ENCODE measurements around the gene PBX1.

Gene PBX1

DNA sequence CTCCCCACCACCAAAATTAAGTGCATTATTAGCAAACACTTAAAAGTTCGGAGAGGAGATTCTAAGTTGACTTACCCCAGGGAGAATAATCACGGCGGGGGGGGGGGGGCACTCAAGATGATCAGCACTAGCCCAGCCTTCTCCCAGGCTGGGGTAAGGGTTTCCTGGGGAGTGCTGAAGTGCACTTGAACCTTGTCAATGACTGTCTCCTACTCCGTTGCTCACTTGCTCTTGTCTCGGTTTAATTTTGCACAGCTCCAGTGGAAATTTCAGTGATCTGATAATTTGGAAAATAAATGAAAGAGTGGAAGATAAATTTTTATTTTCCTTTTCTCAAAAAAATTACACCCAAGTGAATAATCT, 59.2 kb downstream of the PBX1 start:
- ATAC-seq (no peak), DNase-seq (no peak)

DNA sequence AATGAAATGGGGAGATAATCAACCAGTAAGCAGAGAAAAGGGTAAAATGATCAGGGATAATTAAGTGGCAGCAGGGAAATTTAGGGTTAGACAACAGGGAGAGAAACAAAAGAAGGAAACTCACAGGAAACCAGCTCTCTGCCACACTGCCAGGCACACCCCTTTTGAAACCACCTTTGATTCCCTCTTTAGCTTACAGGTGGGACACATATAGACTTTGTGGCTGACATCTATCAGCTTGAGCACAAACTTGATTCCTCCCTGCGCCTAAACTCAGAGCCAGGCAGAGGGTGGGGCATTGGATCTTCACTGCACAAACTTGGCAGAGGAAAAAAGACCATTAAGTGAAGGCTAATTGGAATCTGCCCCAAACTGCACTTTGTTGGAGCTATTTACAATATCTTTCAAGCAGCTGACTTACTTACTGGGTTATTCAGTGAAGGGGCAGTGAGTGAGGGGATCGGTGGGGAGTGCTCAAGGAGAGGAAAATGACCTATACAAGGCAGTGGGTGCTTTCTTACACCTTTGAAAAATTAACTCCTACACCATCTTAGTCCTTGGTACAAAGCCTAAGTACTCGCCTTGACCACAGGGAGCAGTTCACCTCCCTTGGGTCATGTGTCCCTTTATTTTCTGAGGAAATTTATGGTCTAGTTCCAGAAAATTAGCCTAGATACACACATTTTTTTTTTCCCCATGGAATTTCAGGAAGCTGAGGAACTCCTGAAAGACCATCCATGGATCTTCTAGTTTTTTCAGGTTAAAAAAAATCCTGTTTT, 60.2 kb downstream of the PBX1 start:
- DNase-seq (no peak), ATAC-seq (no peak)

GRCh38 chr1:164622068-164622845, 63.3 kb downstream of the PBX1 start:
- DNase-seq (no peak), ATAC-seq (no peak)

DNA sequence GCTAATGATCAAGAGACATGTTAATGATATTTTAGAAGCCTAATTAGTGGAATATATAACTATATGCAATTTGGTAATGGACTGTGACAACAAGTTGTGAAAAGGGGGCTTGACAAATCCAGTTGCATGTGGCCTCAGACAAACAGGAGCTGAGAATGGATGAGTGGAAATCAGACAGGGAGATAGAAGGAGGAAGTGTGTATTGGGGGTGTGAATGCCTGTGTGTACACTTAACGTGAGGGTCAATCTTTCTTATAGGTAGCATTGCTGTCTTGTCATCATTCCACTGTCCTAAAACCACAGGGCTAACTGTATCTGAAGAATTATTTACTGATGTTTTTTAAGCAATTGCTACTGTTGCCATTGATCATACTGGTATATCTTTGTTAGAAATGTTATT, 64.8 kb downstream of the PBX1 start:
- ATAC-seq: no peak
- no peak for DNase-seq

DNA sequence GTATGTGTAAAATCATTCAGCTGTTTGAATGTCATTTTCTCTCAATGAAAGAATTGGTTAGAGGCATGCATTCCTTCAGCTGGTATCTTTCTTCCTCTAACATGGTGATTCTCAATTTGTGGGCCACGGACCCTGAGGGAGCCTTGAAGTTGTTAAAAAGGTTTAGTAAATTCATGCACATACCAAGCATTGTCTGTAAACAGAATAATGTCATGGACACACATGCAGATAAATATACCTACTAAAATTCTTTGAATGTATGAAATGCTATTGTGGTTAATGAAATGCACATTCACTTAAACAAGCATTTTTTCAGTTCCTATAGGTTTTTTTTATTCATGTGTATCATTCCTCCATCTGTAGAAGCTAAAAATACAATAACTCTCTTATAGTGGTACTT, 65.4 kb downstream of the PBX1 start:
- DNase-seq (no peak), ATAC-seq (no peak)

DNA sequence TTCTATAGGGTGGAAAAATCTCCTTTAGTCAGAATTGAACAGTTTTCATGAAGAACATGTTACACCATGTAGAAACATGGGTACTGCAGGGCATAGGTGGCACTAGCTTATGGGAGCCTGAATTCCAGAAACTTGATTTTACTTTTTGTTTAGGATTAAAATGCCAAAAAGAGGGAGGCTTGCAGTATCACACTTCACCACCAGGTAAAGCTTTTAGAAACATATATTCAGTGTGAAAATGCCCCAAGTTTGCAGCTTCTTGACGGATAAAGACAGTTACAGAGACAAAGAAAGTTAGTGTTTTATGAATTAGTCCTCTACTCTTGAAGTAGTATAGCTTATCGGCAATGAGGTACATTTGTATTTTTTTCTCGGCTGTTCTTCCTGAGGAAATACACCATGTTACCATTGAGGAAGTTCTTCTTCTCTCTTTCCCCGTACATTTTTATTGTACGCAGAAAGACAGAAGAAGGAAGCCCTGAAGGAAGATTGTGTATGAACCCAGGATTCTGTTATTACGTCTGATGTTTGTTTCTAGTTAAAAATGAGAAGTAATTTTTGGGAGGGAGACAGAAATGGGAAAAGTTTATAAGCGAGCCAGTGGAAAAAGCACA, 66.1 kb downstream of the PBX1 start:
- no peak for ATAC-seq
- no peak for DNase-seq

GRCh38 chr1:164628772-164629171, 69.8 kb downstream of the PBX1 start:
- no peak for ATAC-seq
- DNase-seq: no peak

DNA sequence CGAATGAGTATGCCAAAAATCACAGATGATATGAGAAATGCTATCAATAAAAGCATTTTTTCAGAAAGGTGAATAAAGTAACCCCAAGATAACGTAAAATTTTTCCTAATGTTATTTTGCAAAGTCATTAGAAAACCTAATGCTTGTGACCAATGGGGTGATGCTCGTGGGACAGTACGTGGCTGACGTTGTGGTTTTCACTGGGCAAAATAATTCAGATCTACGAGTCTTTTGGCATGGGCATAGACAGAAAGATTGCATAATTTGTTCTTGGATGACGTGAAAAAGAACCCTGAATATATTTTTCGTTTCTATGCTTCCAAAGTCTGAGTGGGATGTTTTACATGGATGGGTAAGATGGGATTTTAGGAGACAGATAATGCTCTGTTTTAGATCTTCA, 71.0 kb downstream of the PBX1 start:
- ATAC-seq: no peak
- DNase-seq: no peak

- ATAC-seq (no peak), DNase-seq (no peak)
These were observed 71.8 kb downstream of the PBX1 start for GRCh38 chr1:164630626-164631396.

DNA sequence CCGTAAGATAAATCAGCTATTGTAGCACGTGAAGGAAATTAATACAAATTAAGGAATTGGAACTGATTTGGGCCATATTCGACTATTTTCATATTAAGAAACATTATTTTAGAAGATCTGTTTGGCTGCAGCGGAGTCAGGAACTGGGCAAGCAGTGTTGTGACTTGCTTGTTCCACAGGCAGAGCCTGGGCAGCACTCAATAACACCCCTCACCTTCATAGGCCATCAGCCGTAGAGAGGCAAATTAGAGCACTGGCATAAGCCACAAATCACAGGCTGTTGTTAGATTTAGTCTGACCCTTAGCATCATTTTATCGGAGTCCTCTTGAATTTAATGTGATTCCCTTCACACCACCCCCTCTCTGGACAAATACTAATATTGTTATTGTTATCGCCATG, 72.8 kb downstream of the PBX1 start:
- DNase-seq (no peak), ATAC-seq (no peak)

- ATAC-seq (no peak), DNase-seq (no peak)
These were observed 75.0 kb downstream of the PBX1 start for GRCh38 chr1:164633997-164634396.

- no peak for DNase-seq
- no peak for ATAC-seq
These were observed 76.2 kb downstream of the PBX1 start for GRCh38 chr1:164635059-164635802.

DNA sequence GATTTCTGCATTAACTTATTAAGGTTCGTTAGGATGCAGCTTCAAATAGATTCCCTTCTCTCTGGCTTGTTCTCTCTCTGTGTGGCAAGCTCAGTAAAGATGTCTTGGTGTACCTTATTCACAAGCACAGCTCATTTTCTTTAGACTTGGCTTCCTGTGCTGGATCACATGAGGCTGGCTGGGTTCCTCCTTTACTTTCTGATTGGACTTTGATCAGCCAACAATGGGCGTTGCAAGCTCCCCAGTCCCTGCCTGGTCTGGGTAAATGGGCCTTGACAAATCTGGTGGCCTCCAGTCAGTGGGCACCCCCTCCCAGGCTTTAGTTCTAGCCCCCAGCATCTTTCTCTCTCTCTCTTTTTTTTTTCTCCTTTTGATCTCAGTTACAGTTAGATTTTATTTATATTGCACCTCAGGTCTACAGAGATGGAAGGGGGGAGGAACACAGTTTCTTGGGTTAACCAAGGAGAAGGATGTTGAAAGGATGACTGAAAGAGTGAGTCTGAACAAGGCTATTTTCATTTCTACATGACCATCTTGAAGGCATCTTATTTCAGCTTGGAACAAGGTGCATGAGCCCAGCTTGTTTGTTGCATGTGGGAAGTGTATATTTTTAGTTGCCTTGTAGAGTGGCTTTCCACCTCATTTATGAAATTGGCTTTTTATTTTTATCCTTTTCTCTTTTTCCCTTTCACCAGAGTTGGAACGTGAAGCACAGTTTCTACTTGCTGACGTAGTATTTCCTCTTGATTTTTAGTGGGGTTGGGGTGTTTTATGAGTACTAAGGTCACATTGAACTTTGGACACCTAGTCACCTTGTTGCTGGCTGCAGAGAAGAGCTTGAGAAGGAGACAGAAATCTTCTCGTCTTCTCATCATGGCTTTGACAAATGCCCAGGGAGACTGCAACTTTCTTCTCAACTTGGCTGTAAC, 77.1 kb downstream of the PBX1 start:
- DNase-seq: no peak

GRCh38 chr1:164636757-164637156, 77.8 kb downstream of the PBX1 start:
- ATAC-seq (no peak), DNase-seq (no peak)

More for the DNA sequence above, 77.1 kb downstream of the PBX1 start:
- ATAC-seq: no peak

GRCh38 chr1:164637461-164638375, 78.7 kb downstream of the PBX1 start:
- ATAC-seq: no peak
- DNase-seq: no peak

DNA sequence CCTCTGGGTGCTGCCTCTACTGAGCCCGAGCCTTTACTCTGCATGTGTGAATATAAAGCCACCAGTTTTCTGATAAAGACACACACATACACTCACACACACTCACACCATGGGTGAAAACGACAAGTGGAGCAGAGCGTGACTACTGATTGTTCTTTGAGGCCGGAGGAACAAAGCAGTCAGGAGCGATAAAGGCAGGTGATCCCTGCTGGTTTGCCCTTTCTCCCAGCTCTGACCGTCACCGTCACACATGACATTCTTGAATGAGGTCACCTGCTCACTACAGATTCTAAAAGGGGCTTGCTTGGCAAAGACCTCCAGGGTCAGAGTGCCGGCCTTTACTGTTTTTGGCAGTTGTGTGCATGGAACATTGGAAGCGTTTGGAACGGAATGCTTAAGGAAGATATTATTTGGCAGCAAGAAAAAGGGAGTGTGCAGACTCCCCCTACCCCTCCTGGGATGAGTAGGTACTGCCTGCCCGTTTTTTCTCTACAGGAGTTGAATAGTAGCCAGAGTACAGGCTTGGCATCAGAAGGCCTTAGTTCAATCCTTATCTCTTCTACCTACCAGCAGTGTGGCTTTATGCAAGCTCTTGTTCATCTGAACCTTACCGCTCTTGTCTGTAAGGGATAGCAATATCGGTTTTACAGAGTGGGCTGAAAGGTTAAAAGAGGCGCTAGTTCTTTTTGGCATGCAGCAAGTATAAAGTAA, 79.7 kb downstream of the PBX1 start:
- DNase-seq (no peak), ATAC-seq (no peak)

DNA sequence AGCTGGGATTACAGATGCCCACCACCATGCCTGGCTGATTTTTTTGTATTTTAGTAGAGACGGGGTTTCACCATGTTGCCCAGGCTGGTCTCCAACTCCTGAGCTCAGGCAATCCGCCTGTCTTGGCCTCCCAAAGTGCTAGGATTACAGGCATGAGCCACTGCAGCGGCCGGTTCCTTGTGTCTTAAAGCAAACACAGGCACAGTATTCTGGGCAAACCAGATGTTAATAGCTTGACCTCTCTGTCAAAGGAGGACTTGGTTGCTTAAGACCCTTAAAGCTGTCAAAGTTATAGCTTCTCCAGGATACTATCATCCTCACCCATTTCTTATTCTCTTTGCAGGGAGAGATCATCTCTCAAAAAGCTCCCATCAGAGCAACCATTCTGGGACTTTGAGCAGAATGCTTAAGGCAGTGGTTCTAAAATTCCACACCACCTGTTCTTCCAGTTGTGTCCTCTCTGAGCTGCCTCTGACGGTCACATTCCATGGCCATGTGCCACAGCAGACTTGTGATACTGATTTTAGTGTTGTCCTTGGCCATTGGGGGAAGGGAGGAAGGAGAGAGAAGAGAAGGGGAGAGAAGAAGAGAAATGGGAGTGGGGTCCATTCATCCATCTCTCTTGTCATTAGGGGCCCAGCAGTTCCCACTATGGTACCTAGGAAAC, 81.8 kb downstream of the PBX1 start:
- ATAC-seq (no peak), DNase-seq (no peak)

- no peak for ATAC-seq
- no peak for DNase-seq
These were observed 82.4 kb downstream of the PBX1 start for GRCh38 chr1:164641353-164641730.

Measured in stimulated activated naive CD8-positive, alpha-beta T cell treated with anti-CD3 and anti-CD28 coated beads, Interleukin-15, Interleukin-2, amounts not matched to agents 100 U/mL and 50 U/mL, for 24 hours (primary cell).